SK-N-SH treated with all-trans-retinoic acid at 6 μM for 48 hours (cell line): Measurements from ENCODE around the gene TGFB3.
A peak's percentile ranks its signal among the peaks of the same experiment; 100 is the strongest.

ENCODE experiments used
- ATAC-seq: fragments of 200-7000 bp; cut with Tn5 transposase; 3 replicates; pipeline ENCODE4 v1.9.1; 2020; ENCODE audit warnings: mild to moderate bottlenecking, moderate library complexity
- ARNTL ChIP-seq: fragments of 450-650 bp; formaldehyde crosslinking; IDR thresholded peaks from 2 replicates; pipeline ENCODE4 v1.5.0; 2020; ENCODE audit warnings: low read depth, mild to moderate bottlenecking, moderate library complexity, borderline replicate concordance
- BACH2 ChIP-seq: fragments of 250-450 bp; sonication (Bioruptor Pico); IDR thresholded peaks from 2 replicates; pipeline ENCODE4 v1.9.0; 2021; ENCODE audit warnings: mild to moderate bottlenecking, borderline replicate concordance
- CSDC2 ChIP-seq: fragments of 250-450 bp; sonication (Bioruptor Pico); IDR thresholded peaks from 2 replicates; pipeline ENCODE4 v1.5.0; 2020; ENCODE audit warnings: mild to moderate bottlenecking, moderate library complexity
- ESRRG ChIP-seq: fragments of 250-450 bp; sonication (Bioruptor Pico); IDR thresholded peaks from 2 replicates; pipeline ENCODE4 v1.6.1; 2021; ENCODE audit warnings: mild to moderate bottlenecking
- GLIS3 ChIP-seq: fragments of 250-450 bp; sonication (Bioruptor Pico); IDR thresholded peaks from 2 replicates; pipeline ENCODE4 v1.5.0; 2020; ENCODE audit warnings: mild to moderate bottlenecking, moderate library complexity
- ISL1 ChIP-seq: fragments of 250-450 bp; sonication (Bioruptor Pico); IDR thresholded peaks from 2 replicates; pipeline ENCODE4 v2.1.2; 2022; ENCODE audit warnings: mild to moderate bottlenecking, moderate library complexity
- OSR1 ChIP-seq: fragments of 250-450 bp; sonication (Bioruptor Pico); IDR thresholded peaks from 2 replicates; pipeline ENCODE4 v1.8.0; 2022; ENCODE audit warnings: moderate library complexity, mild to moderate bottlenecking, inconsistent platforms
- PATZ1 ChIP-seq: fragments of 250-450 bp; sonication (Bioruptor Pico); IDR thresholded peaks from 2 replicates; pipeline ENCODE4 v1.8.0; 2020; ENCODE audit warnings: mild to moderate bottlenecking, moderate library complexity, borderline replicate concordance
- SNAI2 ChIP-seq: fragments of 250-450 bp; sonication (Bioruptor Pico); IDR thresholded peaks from 2 replicates; pipeline ENCODE4 v1.5.0; 2020; ENCODE audit warnings: mild to moderate bottlenecking, moderate library complexity
- TSHZ2 ChIP-seq: fragments of 250-450 bp; sonication (Bioruptor Pico); IDR thresholded peaks from 2 replicates; pipeline ENCODE4 v1.5.0; 2020; ENCODE audit warnings: mild to moderate bottlenecking, moderate library complexity
- ZC3H10 ChIP-seq: fragments of 250-450 bp; sonication (Bioruptor Pico); IDR thresholded peaks from 2 replicates; pipeline ENCODE4 v1.5.1; 2021; ENCODE audit warnings: mild to moderate bottlenecking, moderate library complexity
- ZFP3 ChIP-seq: fragments of 250-450 bp; sonication (Bioruptor Pico); IDR thresholded peaks from 2 replicates; pipeline ENCODE4 v1.5.0; 2020; ENCODE audit warnings: mild to moderate bottlenecking, moderate library complexity
- ZFP30 ChIP-seq: fragments of 450-650 bp; formaldehyde crosslinking; IDR thresholded peaks from 2 replicates; pipeline ENCODE4 v1.5.0; 2022; ENCODE audit warnings: mild to moderate bottlenecking, moderate library complexity
- ZNF565 ChIP-seq: fragments of 450-650 bp; formaldehyde crosslinking; conservative IDR thresholded peaks from 2 replicates; pipeline ENCODE4 v1.5.0; 2020; ENCODE audit warnings: low read depth, mild to moderate bottlenecking, moderate library complexity
- ZNF70 ChIP-seq: fragments of 450-650 bp; formaldehyde crosslinking; IDR thresholded peaks from 2 replicates; pipeline ENCODE4 v1.5.0; 2020; ENCODE audit warnings: mild to moderate bottlenecking, moderate library complexity
- ZNF8 ChIP-seq: fragments of 450-650 bp; formaldehyde crosslinking; IDR thresholded peaks from 2 replicates; pipeline ENCODE4 v1.5.0; 2020; ENCODE audit warnings: mild to moderate bottlenecking, moderate library complexity
- TF ChIP-seq, protein P1 (sequence below): fragments of 250-450 bp; sonication (Bioruptor Pico); IDR thresholded peaks from 2 replicates; pipeline ENCODE4 v1.5.1; 2021; ENCODE audit warnings: mild to moderate bottlenecking, moderate library complexity
- TF ChIP-seq, protein P2 (sequence below): fragments of 250-450 bp; sonication (Bioruptor Pico); IDR thresholded peaks from 2 replicates; pipeline ENCODE4 v1.8.0; 2021; ENCODE audit warnings: low read depth, mild to moderate bottlenecking, moderate library complexity, borderline replicate concordance
- TF ChIP-seq, protein P3 (sequence below): fragments of 250-450 bp; sonication (Bioruptor Pico); IDR thresholded peaks from 2 replicates; pipeline ENCODE4 v1.5.1; 2020; ENCODE audit warnings: low read depth, mild to moderate bottlenecking, moderate library complexity

TGFB3 gene

GRCh38 chr14:75981426-75982265 lies at the start of gene TGFB3:
Gene TGFB3 (minus strand): TSS chr14:75981995. CDS start chr14:75980893, 1,102 bp downstream.
- TF ChIP-seq ZFP3 (CRISPR knock-in tag), result no peak
- TF ChIP-seq ZFP30 (CRISPR knock-in tag), result no peak
- no peak for TF ChIP-seq ZNF8 (CRISPR knock-in tag)
- no peak for TF ChIP-seq PATZ1 (CRISPR knock-in tag)
- TF ChIP-seq ISL1 (CRISPR knock-in tag), result no peak
- no peak for TF ChIP-seq SNAI2
- peak; percentile 70 for ATAC-seq

DNA sequence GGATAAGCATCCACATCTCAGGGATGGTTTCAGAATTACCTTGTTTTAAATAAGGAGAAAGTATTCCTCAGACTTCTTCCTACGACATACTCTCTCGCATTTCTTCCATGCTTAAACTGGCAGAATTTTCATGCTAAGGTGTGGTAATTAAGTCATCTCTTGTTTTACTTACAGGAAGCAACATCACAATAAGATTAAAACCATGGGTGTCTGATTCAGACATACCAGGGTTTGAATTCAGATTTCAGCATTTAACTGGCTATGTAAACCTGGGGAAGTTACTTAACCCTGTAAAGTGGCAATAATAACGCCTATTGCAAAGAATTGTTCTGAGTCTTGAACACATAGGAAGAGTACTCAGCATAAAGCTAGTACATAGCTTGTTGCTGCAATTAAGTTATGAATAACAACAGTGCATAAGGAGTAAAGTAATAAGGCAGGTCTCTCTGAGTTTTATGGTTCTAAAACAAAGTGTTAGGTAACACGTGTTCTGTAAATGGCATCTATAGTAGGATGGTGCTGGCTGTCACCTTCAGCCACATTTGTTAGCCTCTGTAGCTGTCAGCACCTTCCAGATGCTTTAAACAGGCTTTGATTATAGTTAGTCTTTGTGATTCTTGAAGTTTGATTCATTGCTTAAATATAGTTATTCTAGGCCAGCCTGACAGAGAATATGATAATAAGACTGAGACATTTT lies 42.6 kb upstream of the TGFB3 start:
- ATAC-seq, result no peak

GRCh38 chr14:76023757-76024156 lies 42.0 kb upstream of the TGFB3 start:
- ATAC-seq, result no peak
- TF ChIP-seq ZNF8 (CRISPR knock-in tag) (no peak), PATZ1 (CRISPR knock-in tag) (no peak), ISL1 (CRISPR knock-in tag) (no peak), CSDC2 (CRISPR knock-in tag) (no peak), SNAI2 (no peak), ARNTL (CRISPR knock-in tag) (no peak), ESRRG (CRISPR knock-in tag) (no peak), ZC3H10 (CRISPR knock-in tag) (no peak), GLIS3 (CRISPR knock-in tag) (no peak), TSHZ2 (CRISPR knock-in tag) (no peak), ZNF70 (CRISPR knock-in tag) (no peak), ZFP3 (CRISPR knock-in tag) (no peak)
- TF ChIP-seq, protein P1, sequence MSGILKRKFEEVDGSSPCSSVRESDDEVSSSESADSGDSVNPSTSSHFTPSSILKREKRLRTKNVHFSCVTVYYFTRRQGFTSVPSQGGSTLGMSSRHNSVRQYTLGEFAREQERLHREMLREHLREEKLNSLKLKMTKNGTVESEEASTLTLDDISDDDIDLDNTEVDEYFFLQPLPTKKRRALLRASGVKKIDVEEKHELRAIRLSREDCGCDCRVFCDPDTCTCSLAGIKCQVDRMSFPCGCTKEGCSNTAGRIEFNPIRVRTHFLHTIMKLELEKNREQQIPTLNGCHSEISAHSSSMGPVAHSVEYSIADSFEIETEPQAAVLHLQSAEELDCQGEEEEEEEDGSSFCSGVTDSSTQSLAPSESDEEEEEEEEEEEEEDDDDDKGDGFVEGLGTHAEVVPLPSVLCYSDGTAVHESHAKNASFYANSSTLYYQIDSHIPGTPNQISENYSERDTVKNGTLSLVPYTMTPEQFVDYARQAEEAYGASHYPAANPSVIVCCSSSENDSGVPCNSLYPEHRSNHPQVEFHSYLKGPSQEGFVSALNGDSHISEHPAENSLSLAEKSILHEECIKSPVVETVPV (CRISPR knock-in tag), result no peak

More for the DNA sequence above, 42.6 kb upstream of the TGFB3 start:
- TF ChIP-seq OSR1, result no peak
- TF ChIP-seq ZNF8 (CRISPR knock-in tag), result no peak

DNA sequence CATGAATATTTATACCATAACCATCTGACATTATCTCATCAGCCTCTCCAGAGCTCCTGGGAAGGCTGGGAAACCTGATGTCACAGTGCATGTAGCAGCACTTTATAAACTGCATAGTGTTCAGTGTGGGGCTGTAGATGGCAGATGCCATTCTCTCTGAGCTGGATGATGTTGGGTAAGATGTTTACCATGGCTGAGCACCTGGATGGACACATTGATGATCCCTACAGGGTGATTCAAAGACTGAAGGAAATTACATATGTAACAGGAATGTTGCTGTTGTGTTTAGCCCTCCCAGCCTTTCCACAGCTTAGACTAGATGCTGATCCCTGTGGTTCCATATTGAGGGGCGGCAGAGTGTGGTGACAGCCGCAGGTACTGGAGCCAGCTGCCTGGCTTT lies 41.2 kb upstream of the TGFB3 start:
- no peak for ATAC-seq
- TF ChIP-seq OSR1 (no peak), ZNF565 (no peak), ISL1 (CRISPR knock-in tag) (no peak), ZNF70 (CRISPR knock-in tag) (no peak), ZNF8 (CRISPR knock-in tag) (no peak), ZC3H10 (CRISPR knock-in tag) (no peak), SNAI2 (no peak), ZFP30 (CRISPR knock-in tag) (no peak), BACH2 (CRISPR knock-in tag) (no peak)
- TF ChIP-seq, protein P1 (CRISPR knock-in tag), result no peak
- TF ChIP-seq, protein P2, sequence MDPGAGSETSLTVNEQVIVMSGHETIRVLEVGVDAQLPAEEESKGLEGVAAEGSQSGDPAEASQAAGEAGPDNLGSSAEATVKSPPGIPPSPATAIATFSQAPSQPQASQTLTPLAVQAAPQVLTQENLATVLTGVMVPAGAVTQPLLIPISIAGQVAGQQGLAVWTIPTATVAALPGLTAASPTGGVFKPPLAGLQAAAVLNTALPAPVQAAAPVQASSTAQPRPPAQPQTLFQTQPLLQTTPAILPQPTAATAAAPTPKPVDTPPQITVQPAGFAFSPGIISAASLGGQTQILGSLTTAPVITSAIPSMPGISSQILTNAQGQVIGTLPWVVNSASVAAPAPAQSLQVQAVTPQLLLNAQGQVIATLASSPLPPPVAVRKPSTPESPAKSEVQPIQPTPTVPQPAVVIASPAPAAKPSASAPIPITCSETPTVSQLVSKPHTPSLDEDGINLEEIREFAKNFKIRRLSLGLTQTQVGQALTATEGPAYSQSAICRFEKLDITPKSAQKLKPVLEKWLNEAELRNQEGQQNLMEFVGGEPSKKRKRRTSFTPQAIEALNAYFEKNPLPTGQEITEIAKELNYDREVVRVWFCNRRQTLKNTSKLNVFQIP (CRISPR knock-in tag), result no peak
- TF ChIP-seq, protein P3, sequence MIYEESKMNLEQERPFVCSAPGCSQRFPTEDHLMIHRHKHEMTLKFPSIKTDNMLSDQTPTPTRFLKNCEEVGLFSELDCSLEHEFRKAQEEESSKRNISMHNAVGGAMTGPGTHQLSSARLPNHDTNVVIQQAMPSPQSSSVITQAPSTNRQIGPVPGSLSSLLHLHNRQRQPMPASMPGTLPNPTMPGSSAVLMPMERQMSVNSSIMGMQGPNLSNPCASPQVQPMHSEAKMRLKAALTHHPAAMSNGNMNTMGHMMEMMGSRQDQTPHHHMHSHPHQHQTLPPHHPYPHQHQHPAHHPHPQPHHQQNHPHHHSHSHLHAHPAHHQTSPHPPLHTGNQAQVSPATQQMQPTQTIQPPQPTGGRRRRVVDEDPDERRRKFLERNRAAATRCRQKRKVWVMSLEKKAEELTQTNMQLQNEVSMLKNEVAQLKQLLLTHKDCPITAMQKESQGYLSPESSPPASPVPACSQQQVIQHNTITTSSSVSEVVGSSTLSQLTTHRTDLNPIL (CRISPR knock-in tag), result no peak
